MM.1S (cell line): Measurements from ENCODE around the gene NUDT5.

ENCODE experiments used
- DNase-seq: peaks from one replicate; pipeline ENCODE4 v3.0.0-alpha.2; 2015
- H2AFZ ChIP-seq: fragments of 300-600 bp; sonication (generic); 2 replicates; pipeline ENCODE4 v1.6.0; 2016; ENCODE audit warnings: antibody characterized with exemption, low read length
- H3F3A ChIP-seq: fragments of 300-600 bp; sonication (generic); 2 replicates; pipeline ENCODE4 v1.6.1; 2016; ENCODE audit warnings: mild to moderate bottlenecking, antibody characterized with exemption, low read length, moderate library complexity, mixed read lengths; ENCODE audit not compliant: insufficient read depth
- H3K27ac ChIP-seq: fragments of 300-600 bp; sonication (generic); 2 replicates; pipeline ENCODE4 v1.5.1; 2016; ENCODE audit warnings: mild to moderate bottlenecking, low read length
- H3K27me3 ChIP-seq: fragments of 300-600 bp; sonication (generic); replicated peaks from 2 replicates; pipeline ENCODE4 v1.6.0; 2016; ENCODE audit warnings: low read length; ENCODE audit not compliant: insufficient read depth
- H3K36me3 ChIP-seq: fragments of 300-600 bp; sonication (generic); replicated peaks from 2 replicates; pipeline ENCODE4 v1.6.1; 2016; ENCODE audit warnings: mild to moderate bottlenecking, low read length, mixed read lengths; ENCODE audit not compliant: insufficient read depth
- H3K4me1 ChIP-seq: fragments of 300-600 bp; sonication (generic); 2 replicates; pipeline ENCODE4 v1.6.1; 2016; ENCODE audit warnings: low read length, mixed read lengths
- H3K4me2 ChIP-seq: fragments of 300-600 bp; sonication (generic); 2 replicates; pipeline ENCODE4 v1.6.0; 2016; ENCODE audit warnings: low read depth, low read length
- H3K4me3 ChIP-seq: fragments of 300-600 bp; sonication (generic); 2 replicates; pipeline ENCODE4 v1.5.1; 2016; ENCODE audit warnings: low read length, mixed read lengths
- H3K79me2 ChIP-seq: fragments of 300-600 bp; sonication (generic); 2 replicates; pipeline ENCODE4 v1.6.1; 2016; ENCODE audit warnings: mixed run types, low read length, mixed read lengths
- H3K9ac ChIP-seq: fragments of 300-600 bp; sonication (generic); 2 replicates; pipeline ENCODE4 v1.6.1; 2016; ENCODE audit warnings: low read length, mixed read lengths
- H3K9me2 ChIP-seq: fragments of 300-600 bp; sonication (generic); replicated peaks from 2 replicates; pipeline ENCODE4 v1.6.1; 2016; ENCODE audit warnings: mild to moderate bottlenecking, low read length, mixed read lengths; ENCODE audit not compliant: insufficient read depth
- H3K9me3 ChIP-seq: fragments of 300-600 bp; sonication (generic); replicated peaks from 2 replicates; pipeline ENCODE4 v1.6.1; 2016; ENCODE audit warnings: mild to moderate bottlenecking, low read length, mixed read lengths; ENCODE audit not compliant: insufficient read depth
- H4K20me1 ChIP-seq: fragments of 300-600 bp; sonication (generic); 2 replicates; pipeline ENCODE4 v1.6.1; 2016; ENCODE audit warnings: mild to moderate bottlenecking, low read length, moderate library complexity, mixed read lengths; ENCODE audit not compliant: insufficient read depth
- EZH2 ChIP-seq: fragments of 300-600 bp; sonication (generic); optimal IDR thresholded peaks from 2 replicates; pipeline ENCODE3; 2017; ENCODE audit warnings: low read depth, mild to moderate bottlenecking, antibody characterized with exemption, low read length, mixed read lengths
- EZH2phosphoT487 ChIP-seq: fragments of 300-600 bp; sonication (generic); IDR thresholded peaks from 2 replicates; pipeline ENCODE4 v1.6.1; 2018; ENCODE audit warnings: antibody characterized with exemption, low read length
- TF ChIP-seq, protein P1 (sequence below): fragments of 300-600 bp; sonication (generic); IDR thresholded peaks from 2 replicates; pipeline ENCODE4 v1.5.1; 2016; ENCODE audit warnings: antibody characterized with exemption, low read length, mixed read lengths

The NUDT5 gene

DNA sequence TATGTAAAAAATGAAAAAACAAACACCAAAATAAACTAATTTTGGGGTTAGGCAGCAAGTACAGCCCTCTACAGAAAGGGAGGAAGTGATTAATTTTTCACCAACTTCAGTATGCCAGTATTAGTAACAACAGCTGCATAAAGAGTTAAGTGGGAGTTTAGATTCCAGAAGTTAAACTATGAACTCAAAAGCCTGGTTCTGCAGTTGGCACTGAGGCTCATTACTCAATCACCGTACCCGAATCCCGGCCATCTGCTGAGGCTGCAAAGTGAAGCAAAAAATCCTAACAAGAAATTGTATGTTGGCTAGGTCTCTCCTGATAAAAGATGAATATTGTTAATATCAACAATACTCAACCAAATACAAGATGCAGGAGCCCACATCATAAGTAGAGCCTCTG is 4.0 kb downstream of the NUDT5 start:
- Histone ChIP-seq H2AFZ (no peak overlapping the region), H4K20me1 (no peaks in the 10 kb centered on the region), H3K9me2 (no peaks in the 10 kb centered on the region), H3K4me3 (no peak overlapping the region), H3K27ac (no peak overlapping the region), H3F3A (0 out of 2 replicates have a peak, but pooled peaks cover 6% of the 10 kb centered on the region), H3K27me3 (no peaks in the 10 kb centered on the region), H3K4me2 (no peak overlapping the region), H3K4me1 (no peaks in the 10 kb centered on the region; the same call in 1 of the 2 replicates), H3K36me3 (no peaks in the 10 kb centered on the region), H3K79me2 (peaks cover 77% of the 10 kb centered on the region), H3K9me3 (no peaks in the 10 kb centered on the region), H3K9ac (no peak overlapping the region)
- no peak for DNase-seq
- TF ChIP-seq EZH2 = no peak
- no peak for TF ChIP-seq EZH2phosphoT487
- TF ChIP-seq, protein P1, sequence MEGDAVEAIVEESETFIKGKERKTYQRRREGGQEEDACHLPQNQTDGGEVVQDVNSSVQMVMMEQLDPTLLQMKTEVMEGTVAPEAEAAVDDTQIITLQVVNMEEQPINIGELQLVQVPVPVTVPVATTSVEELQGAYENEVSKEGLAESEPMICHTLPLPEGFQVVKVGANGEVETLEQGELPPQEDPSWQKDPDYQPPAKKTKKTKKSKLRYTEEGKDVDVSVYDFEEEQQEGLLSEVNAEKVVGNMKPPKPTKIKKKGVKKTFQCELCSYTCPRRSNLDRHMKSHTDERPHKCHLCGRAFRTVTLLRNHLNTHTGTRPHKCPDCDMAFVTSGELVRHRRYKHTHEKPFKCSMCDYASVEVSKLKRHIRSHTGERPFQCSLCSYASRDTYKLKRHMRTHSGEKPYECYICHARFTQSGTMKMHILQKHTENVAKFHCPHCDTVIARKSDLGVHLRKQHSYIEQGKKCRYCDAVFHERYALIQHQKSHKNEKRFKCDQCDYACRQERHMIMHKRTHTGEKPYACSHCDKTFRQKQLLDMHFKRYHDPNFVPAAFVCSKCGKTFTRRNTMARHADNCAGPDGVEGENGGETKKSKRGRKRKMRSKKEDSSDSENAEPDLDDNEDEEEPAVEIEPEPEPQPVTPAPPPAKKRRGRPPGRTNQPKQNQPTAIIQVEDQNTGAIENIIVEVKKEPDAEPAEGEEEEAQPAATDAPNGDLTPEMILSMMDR = no peak

DNA sequence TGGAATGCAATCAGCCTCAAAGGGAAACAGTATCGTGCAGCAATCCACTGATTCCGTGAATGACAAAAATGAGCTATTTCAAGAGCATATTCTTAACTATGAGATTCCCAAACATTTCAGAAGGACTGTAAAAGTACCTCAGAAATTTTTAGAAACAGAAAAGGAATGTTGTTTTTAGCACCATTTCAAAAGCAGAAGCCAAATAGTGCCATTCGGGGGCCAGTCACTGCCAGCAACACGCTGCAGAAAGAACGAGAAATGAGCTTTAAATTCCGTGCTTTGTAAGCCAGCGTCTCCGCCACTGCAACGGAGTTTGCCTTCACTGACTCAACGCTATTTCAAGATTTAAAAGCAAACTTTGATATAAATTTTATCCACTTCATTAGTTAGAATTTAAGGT is 6.3 kb downstream of the NUDT5 start:
- TF ChIP-seq EZH2phosphoT487 = no peak
- TF ChIP-seq, protein P1 = no peak
- TF ChIP-seq EZH2 = no peak
- H3K27me3 ChIP-seq = no peaks in the 10 kb centered on the region
- H3K9me2 ChIP-seq = no peaks in the 10 kb centered on the region
- no peak for DNase-seq
- H3K4me1 ChIP-seq = no peaks in the 10 kb centered on the region; the same call in 1 of the 2 replicates
- no peak overlapping the region for H3K9ac ChIP-seq
- no peaks in the 10 kb centered on the region for H4K20me1 ChIP-seq
- H3K36me3 ChIP-seq = no peaks in the 10 kb centered on the region
- H2AFZ ChIP-seq = no peak overlapping the region
- H3F3A ChIP-seq = no peaks in the 10 kb centered on the region
- no peak overlapping the region for H3K4me2 ChIP-seq
- H3K79me2 ChIP-seq = peaks cover 58% of the 10 kb centered on the region
- H3K27ac ChIP-seq = no peak overlapping the region
- H3K4me3 ChIP-seq = no peak overlapping the region
- H3K9me3 ChIP-seq = no peaks in the 10 kb centered on the region

DNA sequence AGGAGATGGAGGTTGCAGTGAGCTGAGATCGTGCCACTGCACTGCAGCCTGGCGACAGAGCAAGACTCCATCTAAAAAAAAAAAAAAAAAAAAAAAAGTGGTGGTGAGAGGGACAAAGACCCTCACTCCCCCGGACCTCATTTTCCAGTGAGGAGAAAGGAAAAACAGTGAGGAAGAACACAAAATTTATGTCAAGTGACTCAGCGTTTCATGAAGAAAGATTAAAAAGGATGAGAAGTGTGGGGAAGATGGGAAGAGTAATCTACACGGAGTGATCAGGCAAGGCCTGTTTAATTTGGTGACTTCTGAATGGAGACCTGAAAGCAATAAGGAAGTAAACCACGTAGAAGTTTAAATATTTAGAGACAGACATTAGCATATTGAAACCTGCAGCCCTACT is 7.0 kb downstream of the NUDT5 start:
- Histone ChIP-seq H3K27me3 (no peaks in the 10 kb centered on the region), H3K27ac (no peak overlapping the region), H2AFZ (no peak overlapping the region), H3K9ac (no peak overlapping the region), H3K4me3 (no peak overlapping the region), H3K4me2 (no peak overlapping the region), H3K9me3 (no peaks in the 10 kb centered on the region), H3F3A (no peaks in the 10 kb centered on the region), H3K9me2 (no peaks in the 10 kb centered on the region), H4K20me1 (no peaks in the 10 kb centered on the region), H3K79me2 (peaks cover 50% of the 10 kb centered on the region), H3K4me1 (no peaks in the 10 kb centered on the region), H3K36me3 (no peaks in the 10 kb centered on the region)
- DNase-seq = no peak
- TF ChIP-seq EZH2phosphoT487 (no peak), EZH2 (no peak)
- TF ChIP-seq, protein P1 = no peak
